H1 (cell line): Measurements from ENCODE around the gene JMJD1C. TPM values are rescaled to one million over a fixed set of nuclear protein-coding genes. Genes with fewer than 3 reads are reported as not detected.

Experiments
- CTCF ChIA-PET: fragments of 300-600 bp; sonication (Branson Sonifier 250); formaldehyde crosslinking; loops from one replicate; lab custom pipeline; 2021; ENCODE audit not compliant: partially characterized antibody; lab: Charles Lee
- POLR2A ChIA-PET: fragments of 300-600 bp; sonication (Branson Sonifier 250); formaldehyde crosslinking; loops from one replicate; lab custom pipeline; 2021; ENCODE audit warnings: inconsistent platforms; ENCODE audit not compliant: partially characterized antibody; lab: Charles Lee
- DNase-seq, 2 experiments: peaks; one replicate each; pipeline versions ENCODE4 v3.0.0 to v3.0.0-alpha.2; 2010 to 2022; ENCODE audit warnings: low spot score in 2 of 2, low read depth in 1 of 2, mixed read lengths in 1 of 2
- FAIRE-seq: peaks from 2 replicates; lab custom pipeline; 2011; peaks lifted over from hg19 to GRCh38; lab: Jason Lieb, UNC
- H2AFZ ChIP-seq: 2 replicates; pipeline ENCODE4 v1.8.1; 2012; ENCODE audit warnings: low read length, inconsistent platforms
- H2AK5ac ChIP-seq: 2 replicates; pipeline ENCODE4 v1.6.1; 2013; ENCODE audit warnings: low read depth, low read length
- H2BK120ac ChIP-seq: replicated peaks from 2 replicates; pipeline ENCODE3; 2013; ENCODE audit warnings: low read depth, low read length, inconsistent platforms
- H2BK12ac ChIP-seq: 2 replicates; pipeline ENCODE4 v1.6.1; 2013; ENCODE audit warnings: low read depth, low read length
- H2BK15ac ChIP-seq: 2 replicates; pipeline ENCODE4 v1.6.1; 2013; ENCODE audit warnings: low read length
- H2BK20ac ChIP-seq: 2 replicates; pipeline ENCODE4 v1.6.1; 2013; ENCODE audit warnings: low read length
- H2BK5ac ChIP-seq: 2 replicates; pipeline ENCODE4 v1.6.1; 2013; ENCODE audit warnings: low read depth, low read length
- H3K14ac ChIP-seq: 2 replicates; pipeline ENCODE4 v1.6.1; 2013; ENCODE audit warnings: inconsistent platforms; ENCODE audit not compliant: insufficient read length
- H3K18ac ChIP-seq: 2 replicates; pipeline ENCODE4 v1.6.1; 2013; ENCODE audit warnings: low read length; ENCODE audit errors: extremely low read depth
- H3K23ac ChIP-seq: 2 replicates; pipeline ENCODE4 v1.6.1; 2013; ENCODE audit warnings: inconsistent platforms; ENCODE audit not compliant: insufficient read length
- H3K23me2 ChIP-seq: 2 replicates; pipeline ENCODE4 v1.6.1; 2013; ENCODE audit warnings: low read depth, low read length
- H3K27ac ChIP-seq: 2 replicates; pipeline ENCODE4 v1.6.1; 2011; ENCODE audit warnings: low read depth, low read length, inconsistent platforms
- H3K27me3 ChIP-seq, 4 experiments: replicated peaks in 1 of 4; 1 replicate in 1 of 4; 2 replicates in 3 of 4; pipeline versions ENCODE4 v1.6.1 to v1.8.1; 2011 to 2013; ENCODE audit warnings: low read length in 3 of 4, mild to moderate bottlenecking in 3 of 4, inconsistent platforms in 2 of 4, mixed read lengths in 2 of 4, moderate library complexity in 1 of 4; ENCODE audit not compliant: control insufficient read depth in 3 of 4, insufficient read depth in 3 of 4; ENCODE audit errors: extremely low read depth in 1 of 4
- H3K36me3 ChIP-seq, 4 experiments: 2 replicates each; pipeline versions ENCODE4 v1.6.1 to v1.8.1; 2011 to 2013; ENCODE audit warnings: mild to moderate bottlenecking in 4 of 4, low read length in 3 of 4, moderate library complexity in 2 of 4, control low read depth in 1 of 4, inconsistent platforms in 1 of 4; ENCODE audit not compliant: insufficient read depth in 4 of 4, control insufficient read depth in 2 of 4
- H3K4ac ChIP-seq: replicated peaks from 2 replicates; pipeline ENCODE3; 2013; ENCODE audit warnings: low read length, low read depth, mixed read lengths, inconsistent platforms; ENCODE audit not compliant: insufficient read length
- H3K4me1 ChIP-seq, 4 experiments: replicated peaks in 1 of 4; 1 replicate in 1 of 4; 2 replicates in 3 of 4; pipeline versions ENCODE4 v1.6.1 to v1.8.1; 2011 to 2013; ENCODE audit warnings: low read length in 3 of 4, inconsistent platforms in 2 of 4, mixed read lengths in 1 of 4; ENCODE audit not compliant: insufficient read depth in 4 of 4, control insufficient read depth in 3 of 4
- H3K4me2 ChIP-seq, 2 experiments: 2 replicates each; pipeline versions ENCODE4 v1.6.1 to v1.8.1; 2011 to 2013; ENCODE audit warnings: low read depth in 2 of 2, low read length in 2 of 2, control low read depth in 1 of 2, inconsistent platforms in 1 of 2, mild to moderate bottlenecking in 1 of 2; ENCODE audit not compliant: insufficient read depth in 1 of 2
- H3K4me3 ChIP-seq, 4 experiments: fragments of 200-600, 300-600 bp in 1 of 4; sonication (generic), shearing (Covaris generic), sonication (Bioruptor Twin) in 1 of 4; 2 replicates each; pipeline versions ENCODE4 v1.5.1 to v1.8.1; 2011 to 2016; ENCODE audit warnings: low read length in 4 of 4, low read depth in 3 of 4, control low read depth in 2 of 4, inconsistent platforms in 2 of 4, mild to moderate bottlenecking in 2 of 4, mixed read lengths in 1 of 4, moderate library complexity in 1 of 4; ENCODE audit not compliant: insufficient read depth in 2 of 4; ENCODE audit errors: extremely low read depth in 1 of 4
- H3K56ac ChIP-seq: replicated peaks from 2 replicates; pipeline ENCODE3; 2013; ENCODE audit warnings: low read depth, mild to moderate bottlenecking, mixed read lengths, low read length, inconsistent platforms; ENCODE audit not compliant: insufficient read length
- H3K79me1 ChIP-seq: 2 replicates; pipeline ENCODE4 v1.6.1; 2013; ENCODE audit warnings: low read depth, low read length, control low read depth
- H3K79me2 ChIP-seq, 2 experiments: 2 replicates each; pipeline versions ENCODE4 v1.6.1 to v1.8.1; 2012 to 2013; ENCODE audit warnings: low read length in 2 of 2, mild to moderate bottlenecking in 2 of 2, inconsistent platforms in 1 of 2; ENCODE audit not compliant: insufficient read depth in 2 of 2, control insufficient read depth in 1 of 2
- H3K9ac ChIP-seq, 4 experiments: replicated peaks in 1 of 4; 1 replicate in 1 of 4; 2 replicates in 3 of 4; pipeline versions ENCODE4 v1.6.1 to v1.8.1; 2011 to 2013; ENCODE audit warnings: low read depth in 3 of 4, low read length in 3 of 4, control low read depth in 2 of 4, mild to moderate bottlenecking in 2 of 4, moderate library complexity in 2 of 4, inconsistent platforms in 1 of 4; ENCODE audit errors: extremely low read depth in 1 of 4
- H3K9me3 ChIP-seq, 2 experiments: 2 replicates each; pipeline versions ENCODE4 v1.6.1 to v1.8.1; 2012 to 2013; ENCODE audit warnings: mild to moderate bottlenecking in 2 of 2, moderate library complexity in 2 of 2, control low read depth in 1 of 2, inconsistent platforms in 1 of 2, low read depth in 1 of 2, low read length in 1 of 2, mixed read lengths in 1 of 2; ENCODE audit not compliant: insufficient read depth in 2 of 2
- H4K20me1 ChIP-seq, 2 experiments: replicated peaks in 1 of 2; 2 replicates each; pipeline versions ENCODE3 to v1.8.1; 2011 to 2013; ENCODE audit warnings: inconsistent platforms in 2 of 2, low read length in 2 of 2, mild to moderate bottlenecking in 1 of 2; ENCODE audit not compliant: insufficient read depth in 2 of 2, control insufficient read depth in 1 of 2
- H4K5ac ChIP-seq: 2 replicates; pipeline ENCODE4 v1.6.1; 2013; ENCODE audit warnings: low read length, low read depth, mixed read lengths, inconsistent platforms; ENCODE audit not compliant: insufficient read length
- H4K8ac ChIP-seq: 2 replicates; pipeline ENCODE4 v1.8.0; 2013; ENCODE audit warnings: mild to moderate bottlenecking, moderate library complexity, low read length, inconsistent platforms; ENCODE audit not compliant: insufficient read depth; ENCODE audit errors: extremely low read depth
- H4K91ac ChIP-seq: replicated peaks from 2 replicates; pipeline ENCODE3; 2013; ENCODE audit warnings: low read length, mixed read lengths, inconsistent platforms; ENCODE audit not compliant: insufficient read length
- BCL11A ChIP-seq, 2 experiments: IDR thresholded peaks; one replicate each; pipeline ENCODE4 v1.6.1; 2011; ENCODE audit warnings: low read depth in 2 of 2, low read length in 2 of 2, mild to moderate bottlenecking in 2 of 2
- CBX8 ChIP-seq: fragments of 300-800, 300-1000 bp; sonication (generic); IDR thresholded peaks from 2 replicates; pipeline ENCODE4 v1.7.1; 2016; ENCODE audit warnings: low read depth, low read length, borderline replicate concordance
- CTBP2 ChIP-seq: IDR thresholded peaks from 2 replicates; pipeline ENCODE4 v1.7.0; 2011; ENCODE audit warnings: borderline replicate concordance, mild to moderate bottlenecking, moderate library complexity, mixed read lengths, low read length; ENCODE audit not compliant: insufficient read depth, insufficient read length
- EGR1 ChIP-seq: IDR thresholded peaks from 2 replicates; pipeline ENCODE4 v1.6.1; 2011; ENCODE audit warnings: low read depth, low read length, borderline replicate concordance
- GABPA ChIP-seq: IDR thresholded peaks from 2 replicates; pipeline ENCODE4 v1.6.1; 2011; ENCODE audit warnings: mild to moderate bottlenecking, low read length, moderate library complexity, borderline replicate concordance; ENCODE audit not compliant: insufficient read depth
- JUND ChIP-seq: IDR thresholded peaks from 2 replicates; pipeline ENCODE4 v1.6.1; 2011; ENCODE audit warnings: mild to moderate bottlenecking, improper control_type of control experiment, low read length
- KDM4A ChIP-seq: IDR thresholded peaks from one replicate; pipeline ENCODE4 v1.7.1; 2012; ENCODE audit warnings: low read depth, mild to moderate bottlenecking, moderate library complexity, low read length, inconsistent platforms; ENCODE audit not compliant: severe bottlenecking
- POU5F1 ChIP-seq: IDR thresholded peaks from 2 replicates; pipeline ENCODE4 v1.6.1; 2011; ENCODE audit warnings: low read depth, mild to moderate bottlenecking, low read length, moderate library complexity
- RFX5 ChIP-seq: IDR thresholded peaks from 2 replicates; pipeline ENCODE4 v1.6.1; 2011; ENCODE audit warnings: low read depth, low read length, improper control_type of control experiment, borderline replicate concordance
- SP1 ChIP-seq: IDR thresholded peaks from 2 replicates; pipeline ENCODE4 v1.6.1; 2011; ENCODE audit warnings: low read depth, low read length
- TAF1 ChIP-seq: IDR thresholded peaks from 2 replicates; pipeline ENCODE4 v1.6.1; 2011; ENCODE audit warnings: mild to moderate bottlenecking, low read depth, low read length
- WGBS, 2 experiments: shearing (Covaris generic) in 1 of 2; methylation state at CpG; one replicate each; pipeline versions ENCODE4 v1.1.6 to v1.1.7; 2013 to 2015; ENCODE audit warnings: low lambda C conversion rate in 2 of 2, mixed read lengths in 2 of 2, inconsistent platforms in 1 of 2, low coverage in 1 of 2, missing lambda C conversion rate in 1 of 2; ENCODE audit not compliant: insufficient replicate concordance in 2 of 2, insufficient coverage in 1 of 2, insufficient read length in 1 of 2; ENCODE audit errors: extremely low coverage in 1 of 2, missing lambda C conversion rate in 1 of 2; 5-methylcytosine and 5-hydroxymethylcytosine counted together
- polyA plus RNA-seq, 7 experiments: library from polyadenylated mRNA; depleted of rRNA in 3 of 7; stranded (reverse) in 5 of 7; unstranded in 2 of 7; fragments of >200 nt in 5 of 7; fragments of 200-250 nt in 2 of 7; gene quantifications; 1 replicate in 5 of 7; 2 replicates in 1 of 7; 4 replicates in 1 of 7; pipeline versions ENCODE4 v1.2.1 to v1.2.3, GENCODE V29; 2011 to 2013; ENCODE audit warnings: missing spikeins in 2 of 7, mixed read lengths in 2 of 7
- total RNA-seq: library from RNA; stranded (reverse); fragmentation: NEBNext Ultra II Directional; extraction: Animal tissue kit (Norgen Biotek cat#: 25700); gene quantifications from 2 replicates; pipeline ENCODE4 v1.2.1, GENCODE V29; 2021
- TF ChIP-seq, protein P1 (sequence below): IDR thresholded peaks from 2 replicates; pipeline ENCODE4 v1.6.1; 2012; ENCODE audit warnings: low read length, inconsistent platforms

The JMJD1C gene
- total and polyA plus RNA-seq, 2 of the 8 experiments (the other 6 are each of a cell fraction or from before 2014, with no cell fraction given) = 54.5 to 210 TPM

DNA sequence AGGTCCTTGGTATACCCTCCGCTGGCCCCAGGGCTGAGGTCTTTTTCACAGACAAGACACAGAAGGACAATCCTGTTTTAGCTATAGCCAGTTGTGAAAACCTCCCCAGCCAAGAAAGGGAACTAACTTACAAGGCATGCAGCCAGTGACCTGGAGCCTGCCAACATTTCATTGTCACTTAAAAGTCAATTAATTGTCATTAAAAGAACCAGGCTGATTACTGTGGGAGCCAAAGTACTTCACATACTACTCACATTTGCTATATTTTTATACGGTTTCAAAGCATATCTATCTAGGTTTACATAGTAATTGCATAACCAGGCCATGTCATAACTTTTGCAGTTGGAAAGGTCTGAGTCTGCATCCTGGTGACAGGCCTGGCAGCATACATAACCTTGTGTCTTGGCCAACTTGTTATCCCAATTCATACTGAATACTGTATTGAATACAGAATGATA lies 301.6 kb downstream of the JMJD1C start:
- no peaks in the 10 kb centered on the region for H3K79me1 ChIP-seq
- FAIRE-seq = no peak
- no peak overlapping the region for H4K91ac ChIP-seq
- no peak overlapping the region for H2BK15ac ChIP-seq
- H3K27ac ChIP-seq = no peak overlapping the region
- ChIA-PET POLR2A (interaction anchor here (0.8 to 1.8 kb wide), 2 partner anchors 11 to 466 kb away, joined by 3 to 5 read pairs; no protein-coding TSS in a partner anchor), CTCF (interaction anchor here (0.9 to 5.3 kb wide), 4 partner anchors 11 to 555 kb away, joined by 3 to 49 read pairs (median 26); no protein-coding TSS in a partner anchor)
- H3K14ac ChIP-seq = no peak overlapping the region
- no peak overlapping the region for H3K18ac ChIP-seq
- H3K4me3 ChIP-seq = no peak overlapping the region
- DNase-seq = no peak
- no peak overlapping the region for H2BK12ac ChIP-seq
- H2AK5ac ChIP-seq = no peak overlapping the region
- no peak overlapping the region for H3K23ac ChIP-seq
- no peaks in the 10 kb centered on the region for H3K4me1 ChIP-seq
- no peak overlapping the region for H4K5ac ChIP-seq
- H3K79me2 ChIP-seq = no peaks in the 10 kb centered on the region
- H2BK120ac ChIP-seq = no peak overlapping the region
- WGBS, 2 experiments = 90% methylated on average over 2 of the region's 2 CpGs; no CpG with 5 or more reads in 1 of the 2 experiments
- no peaks in the 10 kb centered on the region for H3K9me3 ChIP-seq
- no peak overlapping the region for H3K4me2 ChIP-seq
- H3K9ac ChIP-seq = no peak overlapping the region
- peaks cover 0 to 2% of the 10 kb centered on the region in 2 experiments for H4K20me1 ChIP-seq
- no peak overlapping the region for H3K56ac ChIP-seq
- no peak overlapping the region for H4K8ac ChIP-seq
- no peaks in the 10 kb centered on the region; the same call in 1 of the 2 replicates for H3K23me2 ChIP-seq
- H3K4ac ChIP-seq = no peak overlapping the region
- no peaks in the 10 kb centered on the region for H3K27me3 ChIP-seq
- no peak overlapping the region for H2BK20ac ChIP-seq
- no peak overlapping the region for H2BK5ac ChIP-seq
- peaks cover 2 to 30% (median 13%) of the 10 kb centered on the region in 4 experiments; a peak in 5 of 8 replicates for H3K36me3 ChIP-seq
- no peak overlapping the region for H2AFZ ChIP-seq
- TF ChIP-seq BCL11A (IDR thresholded peaks at IDR 0.05; ENCODE audit: low read depth in 2 of 2, low read length in 2 of 2) (no peak), GABPA (no peak), KDM4A (no peak), CTBP2 (no peak), RFX5 (no peak), JUND (no peak), EGR1 (no peak), TAF1 (no peak), SP1 (no peak), POU5F1 (no peak), CBX8 (no peak)
- TF ChIP-seq, protein P1, sequence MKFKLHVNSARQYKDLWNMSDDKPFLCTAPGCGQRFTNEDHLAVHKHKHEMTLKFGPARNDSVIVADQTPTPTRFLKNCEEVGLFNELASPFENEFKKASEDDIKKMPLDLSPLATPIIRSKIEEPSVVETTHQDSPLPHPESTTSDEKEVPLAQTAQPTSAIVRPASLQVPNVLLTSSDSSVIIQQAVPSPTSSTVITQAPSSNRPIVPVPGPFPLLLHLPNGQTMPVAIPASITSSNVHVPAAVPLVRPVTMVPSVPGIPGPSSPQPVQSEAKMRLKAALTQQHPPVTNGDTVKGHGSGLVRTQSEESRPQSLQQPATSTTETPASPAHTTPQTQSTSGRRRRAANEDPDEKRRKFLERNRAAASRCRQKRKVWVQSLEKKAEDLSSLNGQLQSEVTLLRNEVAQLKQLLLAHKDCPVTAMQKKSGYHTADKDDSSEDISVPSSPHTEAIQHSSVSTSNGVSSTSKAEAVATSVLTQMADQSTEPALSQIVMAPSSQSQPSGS = no peak
